ENCODE results near the gene POLR2L.

GRCh38 chr11:820655-821511, 21.4 kb downstream of the POLR2L start:
- TF ChIP-seq CTCF (IDR thresholded peaks at IDR 0.05) = no peak
- no peak for TF ChIP-seq EP300 (IDR thresholded peaks at IDR 0.05)
- TF ChIP-seq POLR2A (IDR thresholded peaks at IDR 0.05) = no peak
- TF ChIP-seq POLR2AphosphoS5 (IDR thresholded peaks at IDR 0.05) = peak in 3 of 4 donors; percentile 43 to 54 (median 43)
